Measurements from ENCODE around the gene DBP.

DNA sequence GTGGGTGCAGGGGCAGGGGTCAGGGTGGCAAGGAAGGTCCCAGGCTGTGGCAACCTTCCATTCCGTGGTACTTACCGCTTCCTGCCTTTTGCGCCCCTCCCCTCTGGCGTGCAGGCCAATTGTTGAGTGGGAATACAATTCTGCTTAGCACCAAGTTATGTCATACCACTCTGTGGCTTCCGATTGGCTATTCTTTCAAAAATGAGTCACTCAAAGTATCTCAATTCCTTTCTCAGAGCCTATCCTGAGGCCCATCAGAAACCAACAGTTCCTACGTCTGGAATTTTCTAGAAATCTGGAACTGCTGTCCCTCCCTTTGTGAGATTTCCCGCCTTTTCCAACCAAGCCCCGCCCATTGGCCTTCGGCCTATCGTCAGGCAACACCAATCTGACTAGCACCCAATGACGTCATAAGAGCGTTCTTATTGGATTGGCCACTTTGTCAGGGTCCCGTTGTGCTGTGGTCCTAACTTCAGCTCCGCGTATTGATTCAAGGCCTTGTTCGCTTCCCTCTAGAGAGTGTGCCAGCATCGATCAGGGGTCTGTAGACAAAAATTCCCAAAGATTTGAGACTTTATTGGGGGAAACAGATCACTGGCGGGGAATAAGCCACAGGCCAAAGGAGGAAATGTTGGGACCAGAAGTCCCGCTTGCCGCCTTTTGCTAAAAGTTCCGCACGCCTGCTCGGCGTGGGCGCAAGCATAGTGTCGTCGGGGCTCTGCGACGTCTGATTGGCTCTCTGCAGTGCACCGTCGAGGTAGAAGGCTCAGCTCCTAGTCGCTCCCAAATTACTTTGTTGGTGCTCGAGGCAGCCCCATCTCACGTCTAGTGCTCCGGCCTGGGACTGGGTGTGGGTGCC is 23.9 kb upstream of the DBP start:
- no peak for TF ChIP-seq POLR2AphosphoS5 (IDR thresholded peaks at IDR 0.05)
- TF ChIP-seq, protein P1, sequence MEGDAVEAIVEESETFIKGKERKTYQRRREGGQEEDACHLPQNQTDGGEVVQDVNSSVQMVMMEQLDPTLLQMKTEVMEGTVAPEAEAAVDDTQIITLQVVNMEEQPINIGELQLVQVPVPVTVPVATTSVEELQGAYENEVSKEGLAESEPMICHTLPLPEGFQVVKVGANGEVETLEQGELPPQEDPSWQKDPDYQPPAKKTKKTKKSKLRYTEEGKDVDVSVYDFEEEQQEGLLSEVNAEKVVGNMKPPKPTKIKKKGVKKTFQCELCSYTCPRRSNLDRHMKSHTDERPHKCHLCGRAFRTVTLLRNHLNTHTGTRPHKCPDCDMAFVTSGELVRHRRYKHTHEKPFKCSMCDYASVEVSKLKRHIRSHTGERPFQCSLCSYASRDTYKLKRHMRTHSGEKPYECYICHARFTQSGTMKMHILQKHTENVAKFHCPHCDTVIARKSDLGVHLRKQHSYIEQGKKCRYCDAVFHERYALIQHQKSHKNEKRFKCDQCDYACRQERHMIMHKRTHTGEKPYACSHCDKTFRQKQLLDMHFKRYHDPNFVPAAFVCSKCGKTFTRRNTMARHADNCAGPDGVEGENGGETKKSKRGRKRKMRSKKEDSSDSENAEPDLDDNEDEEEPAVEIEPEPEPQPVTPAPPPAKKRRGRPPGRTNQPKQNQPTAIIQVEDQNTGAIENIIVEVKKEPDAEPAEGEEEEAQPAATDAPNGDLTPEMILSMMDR (IDR thresholded peaks at IDR 0.05): no peak
